Measurements from ENCODE around the gene ACADS. TPM values are rescaled to one million over a fixed set of nuclear protein-coding genes. Genes with fewer than 3 reads are reported as not detected.

ACADS gene
- total RNA-seq, 4 donors from 2014 or later: 21.3 to 37.1 (median 29.1) TPM

DNA sequence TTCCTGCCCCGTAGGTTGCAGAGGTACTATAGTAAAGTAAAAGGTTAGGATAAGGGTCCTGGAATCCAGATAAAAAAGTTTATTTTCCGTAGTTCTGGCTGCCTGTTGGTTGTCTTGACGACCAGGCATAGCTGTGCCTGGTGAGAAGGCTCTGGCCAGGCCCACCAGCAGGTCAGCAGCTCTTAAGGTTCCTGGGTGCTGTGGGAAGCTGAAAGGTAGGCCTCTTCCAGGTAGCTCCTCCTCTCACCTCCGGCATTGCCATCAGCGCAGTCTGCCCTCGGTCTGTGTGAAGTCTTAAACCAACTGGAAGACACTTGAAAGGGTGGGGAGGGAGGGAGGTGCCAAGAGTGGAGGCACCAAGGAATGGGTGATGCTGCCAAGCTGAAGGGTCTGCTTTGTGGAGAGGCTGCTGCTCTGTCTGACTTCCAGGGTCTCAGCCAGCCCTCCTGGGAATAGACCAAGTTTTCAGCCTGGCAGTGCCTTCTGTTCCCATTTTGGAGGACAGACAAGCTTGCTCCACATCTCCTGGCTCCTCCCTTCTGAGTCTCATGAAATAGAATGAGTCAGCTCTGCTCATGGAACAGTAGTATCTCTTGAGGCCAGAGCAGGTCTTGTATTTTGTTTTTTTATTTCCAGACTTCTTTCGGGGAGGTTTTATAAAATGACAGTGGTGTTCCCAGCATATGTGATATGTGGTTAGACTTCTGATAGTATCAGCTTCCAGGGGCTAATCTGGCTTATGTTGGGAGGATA is 5.2 kb upstream of the ACADS start:
- intact Hi-C loops (cut with DNase I; ENCODE audit: low total_unique reads): no loop called here
- no peak for TF ChIP-seq POLR2A (IDR thresholded peaks at IDR 0.05)
- TF ChIP-seq, protein P1, sequence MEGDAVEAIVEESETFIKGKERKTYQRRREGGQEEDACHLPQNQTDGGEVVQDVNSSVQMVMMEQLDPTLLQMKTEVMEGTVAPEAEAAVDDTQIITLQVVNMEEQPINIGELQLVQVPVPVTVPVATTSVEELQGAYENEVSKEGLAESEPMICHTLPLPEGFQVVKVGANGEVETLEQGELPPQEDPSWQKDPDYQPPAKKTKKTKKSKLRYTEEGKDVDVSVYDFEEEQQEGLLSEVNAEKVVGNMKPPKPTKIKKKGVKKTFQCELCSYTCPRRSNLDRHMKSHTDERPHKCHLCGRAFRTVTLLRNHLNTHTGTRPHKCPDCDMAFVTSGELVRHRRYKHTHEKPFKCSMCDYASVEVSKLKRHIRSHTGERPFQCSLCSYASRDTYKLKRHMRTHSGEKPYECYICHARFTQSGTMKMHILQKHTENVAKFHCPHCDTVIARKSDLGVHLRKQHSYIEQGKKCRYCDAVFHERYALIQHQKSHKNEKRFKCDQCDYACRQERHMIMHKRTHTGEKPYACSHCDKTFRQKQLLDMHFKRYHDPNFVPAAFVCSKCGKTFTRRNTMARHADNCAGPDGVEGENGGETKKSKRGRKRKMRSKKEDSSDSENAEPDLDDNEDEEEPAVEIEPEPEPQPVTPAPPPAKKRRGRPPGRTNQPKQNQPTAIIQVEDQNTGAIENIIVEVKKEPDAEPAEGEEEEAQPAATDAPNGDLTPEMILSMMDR (IDR thresholded peaks at IDR 0.05): no peak
- 65 to 78% methylated on average over 7 of the region's 7 CpGs for WGBS, 2 donors
- no peak for DNase-seq (ENCODE audit: low spot score in 2 of 2)
- H3K4me3 ChIP-seq (ENCODE audit: low read depth, poor library complexity, severe bottlenecking): no peak overlapping the region

DNA sequence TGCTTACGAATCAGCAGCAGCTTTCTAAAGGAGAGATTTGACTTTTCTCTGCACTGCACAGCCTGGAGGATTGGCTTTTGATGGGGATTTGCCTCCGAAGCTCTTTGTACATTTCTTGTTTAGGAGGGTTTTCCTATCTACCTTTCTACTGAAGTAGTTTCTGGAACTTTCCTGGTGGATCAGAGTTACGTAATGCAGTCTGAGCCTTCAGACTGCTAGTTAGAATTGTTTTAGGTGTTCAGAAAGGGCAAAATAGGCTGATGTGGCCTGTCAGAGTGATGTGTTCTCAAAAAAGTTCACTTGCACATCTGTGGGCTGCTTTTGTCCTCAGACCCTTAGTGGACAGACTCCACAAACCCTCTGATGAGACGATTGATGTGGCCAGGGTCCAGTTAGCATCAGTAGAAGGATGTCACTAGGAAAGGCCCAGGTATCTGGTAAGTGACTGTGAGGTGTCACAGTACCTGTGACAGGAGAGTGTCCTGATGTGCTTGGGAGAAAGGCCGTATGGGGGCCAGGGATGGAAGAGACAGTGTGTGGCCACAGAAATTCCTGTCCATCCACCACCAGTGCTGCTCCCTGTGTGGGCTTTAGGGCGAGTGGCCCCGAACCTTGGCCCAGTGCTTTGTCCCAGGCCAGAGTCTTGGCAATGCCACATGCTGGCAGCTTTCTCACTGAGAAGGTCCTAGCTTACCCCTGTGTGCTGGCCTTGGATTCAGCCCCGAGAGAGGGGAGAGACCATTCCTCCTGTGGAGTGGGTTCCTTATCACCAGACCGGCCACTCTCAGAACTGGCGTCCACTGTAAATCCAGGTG is 4.4 kb upstream of the ACADS start:
- no peak for DNase-seq (ENCODE audit: low spot score in 2 of 2)
- 93 to 94% methylated on average over 10 of the region's 10 CpGs for WGBS, 2 donors
- no peak for TF ChIP-seq POLR2A (IDR thresholded peaks at IDR 0.05)
- TF ChIP-seq, protein P1 (IDR thresholded peaks at IDR 0.05): no peak

DNA sequence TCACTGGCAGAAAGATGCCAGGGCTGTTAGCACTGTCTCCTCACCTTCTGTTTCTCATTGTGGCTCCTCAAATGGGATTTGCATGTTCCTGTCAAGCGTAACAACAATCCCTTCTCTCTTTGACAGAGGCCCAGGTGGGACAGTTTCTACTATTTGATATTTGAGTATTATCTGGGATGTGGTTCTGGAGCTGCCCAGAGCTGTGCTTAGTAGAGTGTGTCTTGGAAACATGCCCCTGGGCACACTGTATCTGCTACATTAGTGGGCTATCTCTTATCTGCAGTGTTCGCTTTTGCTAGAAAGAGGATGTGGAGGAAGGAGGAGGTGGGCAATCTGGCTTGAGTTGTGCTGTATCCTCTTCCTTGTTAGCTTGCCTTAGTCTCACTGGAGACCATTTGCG is 3.8 kb upstream of the ACADS start:
- intact Hi-C loops (cut with DNase I; ENCODE audit: low total_unique reads): no loop called here
- H3K4me3 ChIP-seq (ENCODE audit: low read depth, poor library complexity, severe bottlenecking): no peak overlapping the region
- TF ChIP-seq, protein P1 (IDR thresholded peaks at IDR 0.05): no peak
- no peak for TF ChIP-seq POLR2A (IDR thresholded peaks at IDR 0.05)
- DNase-seq (ENCODE audit: low spot score in 2 of 2): no peak
- WGBS, 2 donors: 88 to 94% methylated on average over 3 of the region's 3 CpGs

More for the DNA sequence above, 4.4 kb upstream of the ACADS start:
- H3K4me3 ChIP-seq (ENCODE audit: low read depth, poor library complexity, severe bottlenecking): no peak overlapping the region
- intact Hi-C loops (cut with DNase I; ENCODE audit: low total_unique reads): no loop called here

DNA sequence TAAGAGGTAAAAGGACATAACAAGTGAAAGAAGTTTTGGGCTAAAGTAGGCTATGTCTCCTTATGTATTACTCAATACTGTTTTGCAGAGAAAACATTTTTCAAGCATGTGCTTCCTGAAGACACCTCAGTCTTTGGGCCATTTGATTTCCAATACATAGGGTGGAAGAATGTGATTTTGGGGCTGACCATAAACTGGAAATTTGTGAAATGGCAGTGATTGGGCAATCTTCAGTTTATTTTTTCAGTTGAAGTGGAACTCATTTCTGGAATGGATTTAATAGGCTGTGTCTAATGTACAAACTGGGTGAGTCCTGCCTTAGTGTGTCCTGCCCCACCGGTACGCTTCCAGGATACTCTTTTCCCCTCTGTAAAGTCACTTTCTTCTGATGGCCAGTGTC is 2.8 kb upstream of the ACADS start:
- 92 to 97% methylated on average over 2 of the region's 2 CpGs for WGBS, 2 donors
- intact Hi-C loops (cut with DNase I; ENCODE audit: low total_unique reads): no loop called here
- TF ChIP-seq, protein P1 (IDR thresholded peaks at IDR 0.05): no peak
- TF ChIP-seq POLR2A (IDR thresholded peaks at IDR 0.05): no peak
- DNase-seq (ENCODE audit: low spot score in 2 of 2): no peak
- no peak overlapping the region for H3K4me3 ChIP-seq (ENCODE audit: low read depth, poor library complexity, severe bottlenecking)

DNA sequence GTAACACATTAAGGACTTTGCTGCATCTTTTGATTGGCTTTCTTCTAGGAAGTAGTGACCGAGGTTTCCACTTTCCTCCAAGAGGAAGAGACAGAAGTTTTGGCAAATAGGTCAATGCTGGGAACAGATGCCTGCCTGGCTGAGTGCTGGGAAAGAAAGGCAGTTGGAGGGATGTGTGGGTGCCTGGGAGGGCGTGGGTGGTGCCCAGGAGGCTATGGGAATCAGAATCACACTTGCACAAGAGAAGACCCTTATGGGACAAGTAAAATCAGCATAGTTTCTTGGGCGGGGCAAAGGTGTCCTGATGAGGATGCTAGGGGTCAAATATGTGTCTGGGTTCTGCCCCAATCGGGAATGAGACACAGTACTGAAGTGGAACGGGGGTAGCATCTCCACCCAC is 906 bp upstream of the ACADS start:
- TF ChIP-seq POLR2A (IDR thresholded peaks at IDR 0.05): no peak
- TF ChIP-seq, protein P1 (IDR thresholded peaks at IDR 0.05): no peak
- no peak for DNase-seq (ENCODE audit: low spot score in 2 of 2)
- no peak overlapping the region for H3K4me3 ChIP-seq (ENCODE audit: low read depth, poor library complexity, severe bottlenecking)
- intact Hi-C loops (cut with DNase I; ENCODE audit: low total_unique reads): no loop called here
- WGBS, 2 donors: 66 to 68% methylated on average over 5 of the region's 5 CpGs
